Measurements from ENCODE around the gene DHRS2. TPM values are rescaled to one million over a fixed set of nuclear protein-coding genes. Genes with fewer than 3 reads are reported as not detected.
A peak's percentile ranks its signal among the peaks of the same experiment; 100 is the strongest.

The DHRS2 gene
- total and polyA plus RNA-seq, 2 of the 13 experiments (the other 11 are each of a cell fraction or from before 2014, with no cell fraction given): 1,621 to 3,021 TPM

DNA sequence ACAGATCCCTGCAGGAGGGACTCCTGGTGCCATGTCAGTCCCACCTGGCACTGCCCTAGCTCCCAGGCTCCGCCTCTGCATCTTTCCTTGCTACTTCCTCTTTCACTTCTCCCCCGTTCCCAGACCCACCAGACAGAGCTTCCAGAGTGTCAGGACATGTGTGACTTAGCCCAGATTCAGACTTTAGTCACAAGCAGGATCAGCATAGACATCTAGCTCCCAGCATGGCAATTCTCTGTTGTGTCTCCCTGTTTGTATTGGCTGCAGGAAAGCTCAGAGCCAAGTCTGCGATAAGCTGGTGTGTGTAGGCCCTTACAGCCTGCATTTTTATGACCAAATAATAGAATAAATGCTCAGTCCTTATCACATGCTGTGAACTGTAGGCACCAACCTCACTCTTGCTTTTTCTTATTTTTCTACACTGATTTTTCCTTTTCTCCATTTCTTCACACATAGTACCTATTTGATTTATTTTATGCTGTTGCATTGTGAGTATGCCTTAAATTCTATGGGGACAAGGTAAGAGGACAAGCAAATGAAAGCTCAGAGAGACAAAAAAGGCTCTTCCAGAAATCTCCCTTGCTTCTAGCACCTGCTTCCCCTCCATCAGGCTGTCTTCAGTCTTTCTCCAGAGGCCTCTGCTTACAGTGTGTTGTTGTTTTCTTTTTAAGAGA is 5.9 kb downstream of the DHRS2 start (continued):
- TF ChIP-seq, protein P1, sequence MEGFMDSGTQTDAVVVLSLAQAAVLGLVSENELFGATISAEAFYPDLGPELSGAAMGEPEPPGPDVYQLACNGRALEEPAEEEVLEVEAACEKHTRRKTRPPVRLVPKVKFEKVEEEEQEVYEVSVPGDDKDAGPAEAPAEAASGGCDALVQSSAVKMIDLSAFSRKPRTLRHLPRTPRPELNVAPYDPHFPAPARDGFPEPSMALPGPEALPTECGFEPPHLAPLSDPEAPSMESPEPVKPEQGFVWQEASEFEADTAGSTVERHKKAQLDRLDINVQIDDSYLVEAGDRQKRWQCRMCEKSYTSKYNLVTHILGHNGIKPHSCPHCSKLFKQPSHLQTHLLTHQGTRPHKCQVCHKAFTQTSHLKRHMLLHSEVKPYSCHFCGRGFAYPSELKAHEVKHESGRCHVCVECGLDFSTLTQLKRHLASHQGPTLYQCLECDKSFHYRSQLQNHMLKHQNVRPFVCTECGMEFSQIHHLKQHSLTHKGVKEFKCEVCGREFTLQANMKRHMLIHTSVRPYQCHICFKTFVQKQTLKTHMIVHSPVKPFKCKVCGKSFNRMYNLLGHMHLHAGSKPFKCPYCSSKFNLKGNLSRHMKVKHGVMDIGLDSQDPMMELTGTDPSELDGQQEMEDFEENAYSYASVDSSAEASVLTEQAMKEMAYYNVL (CRISPR knock-in tag; IDR thresholded peaks at IDR 0.05; ENCODE audit: borderline replicate concordance): no peak
- TF ChIP-seq, protein P2, sequence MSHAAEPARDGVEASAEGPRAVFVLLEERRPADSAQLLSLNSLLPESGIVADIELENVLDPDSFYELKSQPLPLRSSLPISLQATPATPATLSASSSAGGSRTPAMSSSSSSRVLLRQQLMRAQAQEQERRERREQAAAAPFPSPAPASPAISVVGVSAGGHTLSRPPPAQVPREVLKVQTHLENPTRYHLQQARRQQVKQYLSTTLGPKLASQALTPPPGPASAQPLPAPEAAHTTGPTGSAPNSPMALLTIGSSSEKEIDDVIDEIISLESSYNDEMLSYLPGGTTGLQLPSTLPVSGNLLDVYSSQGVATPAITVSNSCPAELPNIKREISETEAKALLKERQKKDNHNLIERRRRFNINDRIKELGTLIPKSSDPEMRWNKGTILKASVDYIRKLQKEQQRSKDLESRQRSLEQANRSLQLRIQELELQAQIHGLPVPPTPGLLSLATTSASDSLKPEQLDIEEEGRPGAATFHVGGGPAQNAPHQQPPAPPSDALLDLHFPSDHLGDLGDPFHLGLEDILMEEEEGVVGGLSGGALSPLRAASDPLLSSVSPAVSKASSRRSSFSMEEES (CRISPR knock-in tag; IDR thresholded peaks at IDR 0.05): no peak
- TF ChIP-seq, protein P3, sequence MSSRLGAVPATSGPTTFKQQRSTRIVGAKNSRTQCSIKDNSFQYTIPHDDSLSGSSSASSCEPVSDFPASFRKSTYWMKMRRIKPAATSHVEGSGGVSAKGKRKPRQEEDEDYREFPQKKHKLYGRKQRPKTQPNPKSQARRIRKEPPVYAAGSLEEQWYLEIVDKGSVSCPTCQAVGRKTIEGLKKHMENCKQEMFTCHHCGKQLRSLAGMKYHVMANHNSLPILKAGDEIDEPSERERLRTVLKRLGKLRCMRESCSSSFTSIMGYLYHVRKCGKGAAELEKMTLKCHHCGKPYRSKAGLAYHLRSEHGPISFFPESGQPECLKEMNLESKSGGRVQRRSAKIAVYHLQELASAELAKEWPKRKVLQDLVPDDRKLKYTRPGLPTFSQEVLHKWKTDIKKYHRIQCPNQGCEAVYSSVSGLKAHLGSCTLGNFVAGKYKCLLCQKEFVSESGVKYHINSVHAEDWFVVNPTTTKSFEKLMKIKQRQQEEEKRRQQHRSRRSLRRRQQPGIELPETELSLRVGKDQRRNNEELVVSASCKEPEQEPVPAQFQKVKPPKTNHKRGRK (CRISPR knock-in tag; IDR thresholded peaks at IDR 0.05): no peak
- TF ChIP-seq MYNN (CRISPR knock-in tag; IDR thresholded peaks at IDR 0.05; ENCODE audit: low read depth): no peak
- no peak for TF ChIP-seq SRY (CRISPR knock-in tag; IDR thresholded peaks at IDR 0.05)
- no peak for TF ChIP-seq TEAD2 (CRISPR knock-in tag; IDR thresholded peaks at IDR 0.05)
- TF ChIP-seq TEAD3 (CRISPR knock-in tag; optimal IDR thresholded peaks at IDR 0.05; ENCODE audit: borderline replicate concordance): no peak
- no peak for TF ChIP-seq PCBP2 (optimal IDR thresholded peaks at IDR 0.05; ENCODE audit: low read depth, low read length, poor library complexity, severe bottlenecking)
- no peak for TF ChIP-seq ZNF510 (CRISPR knock-in tag; IDR thresholded peaks at IDR 0.05; ENCODE audit: low read depth)
- TF ChIP-seq SAP130 (CRISPR knock-in tag; IDR thresholded peaks at IDR 0.05; ENCODE audit: low read depth): no peak
- no peak for TF ChIP-seq SMARCC2 (IDR thresholded peaks at IDR 0.05)
- TF ChIP-seq CBFB (CRISPR knock-in tag; IDR thresholded peaks at IDR 0.05): peak; percentile 14; the same call in 1 of the 2 replicates
- peak; percentile 62; the same call in 1 of the 2 replicates for TF ChIP-seq HDAC6 (IDR thresholded peaks at IDR 0.05; ENCODE audit: low read depth, low read length)
- TF ChIP-seq EP300 (IDR thresholded peaks at IDR 0.05; ENCODE audit: low read depth in 2 of 2, low read length in 2 of 2): no peak
- TF ChIP-seq EP300 (CRISPR knock-in tag; IDR thresholded peaks at IDR 0.05; ENCODE audit: borderline replicate concordance): no peak
- no peak for TF ChIP-seq SPEN (CRISPR knock-in tag; IDR thresholded peaks at IDR 0.05; ENCODE audit: low read depth)
- TF ChIP-seq, protein P4, sequence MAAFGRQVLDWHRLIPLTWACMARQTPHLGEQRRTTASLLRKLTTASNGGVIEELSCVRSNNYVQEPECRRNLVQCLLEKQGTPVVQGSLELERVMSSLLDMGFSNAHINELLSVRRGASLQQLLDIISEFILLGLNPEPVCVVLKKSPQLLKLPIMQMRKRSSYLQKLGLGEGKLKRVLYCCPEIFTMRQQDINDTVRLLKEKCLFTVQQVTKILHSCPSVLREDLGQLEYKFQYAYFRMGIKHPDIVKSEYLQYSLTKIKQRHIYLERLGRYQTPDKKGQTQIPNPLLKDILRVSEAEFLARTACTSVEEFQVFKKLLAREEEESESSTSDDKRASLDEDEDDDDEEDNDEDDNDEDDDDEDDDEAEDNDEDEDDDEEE (CRISPR knock-in tag; IDR thresholded peaks at IDR 0.05): no peak
- TF ChIP-seq, protein P5, sequence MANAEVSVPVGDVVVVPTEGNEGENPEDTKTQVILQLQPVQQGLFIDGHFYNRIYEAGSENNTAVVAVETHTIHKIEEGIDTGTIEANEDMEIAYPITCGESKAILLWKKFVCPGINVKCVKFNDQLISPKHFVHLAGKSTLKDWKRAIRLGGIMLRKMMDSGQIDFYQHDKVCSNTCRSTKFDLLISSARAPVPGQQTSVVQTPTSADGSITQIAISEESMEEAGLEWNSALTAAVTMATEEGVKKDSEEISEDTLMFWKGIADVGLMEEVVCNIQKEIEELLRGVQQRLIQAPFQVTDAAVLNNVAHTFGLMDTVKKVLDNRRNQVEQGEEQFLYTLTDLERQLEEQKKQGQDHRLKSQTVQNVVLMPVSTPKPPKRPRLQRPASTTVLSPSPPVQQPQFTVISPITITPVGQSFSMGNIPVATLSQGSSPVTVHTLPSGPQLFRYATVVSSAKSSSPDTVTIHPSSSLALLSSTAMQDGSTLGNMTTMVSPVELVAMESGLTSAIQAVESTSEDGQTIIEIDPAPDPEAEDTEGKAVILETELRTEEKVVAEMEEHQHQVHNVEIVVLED (CRISPR knock-in tag; IDR thresholded peaks at IDR 0.05; ENCODE audit: borderline replicate concordance): no peak
- no peak for TF ChIP-seq SRF (IDR thresholded peaks at IDR 0.05; ENCODE audit: low read depth, low read length)
- TF ChIP-seq RAD21 (CRISPR knock-in tag; IDR thresholded peaks at IDR 0.05): peak; percentile 36; the same call in 1 of the 2 replicates
- TF ChIP-seq SIX4 (CRISPR knock-in tag; IDR thresholded peaks at IDR 0.05): no peak
- no peak for TF ChIP-seq MEF2D (CRISPR knock-in tag; IDR thresholded peaks at IDR 0.05)
- TF ChIP-seq ZBTB7B (CRISPR knock-in tag; IDR thresholded peaks at IDR 0.05): no peak
- TF ChIP-seq SATB2 (CRISPR knock-in tag; IDR thresholded peaks at IDR 0.05): peak; percentile 62; the same call in 1 of the 2 replicates

All from HepG2 (cell line).